ENCODE measurements around the gene FTCD.

GRCh38 chr21:46153247-46154154 lies 1.9 kb downstream of the FTCD start:
- TF ChIP-seq POLR2A (IDR thresholded peaks at IDR 0.05; ENCODE audit: low read depth, low read length) (no peak), POLR2AphosphoS5 (IDR thresholded peaks at IDR 0.05; ENCODE audit: low read depth, low read length) (no peak), PAX5 (IDR thresholded peaks at IDR 0.05; ENCODE audit: insufficient read depth, low read length, severe bottlenecking) (no peak), TAF1 (IDR thresholded peaks at IDR 0.05; ENCODE audit: low read depth, low read length) (no peak), POU2F2 (IDR thresholded peaks at IDR 0.05; ENCODE audit: low read depth, low read length) (no peak)
